Nephron progenitor cell (in vitro differentiated cells): ENCODE results near the gene COL6A1.
A peak's percentile ranks its signal among the peaks of the same experiment; 100 is the strongest.

Experiments used
- DNase-seq: peaks from one replicate; pipeline ENCODE4 v3.0.0; 2021
- H3K27ac Mint-ChIP-seq: 2 replicates; pipeline ENCODE4 v1.8.0; 2021; ENCODE audit warnings: mild to moderate bottlenecking, moderate library complexity, mixed read lengths
- H3K27me3 Mint-ChIP-seq: 2 replicates; pipeline ENCODE4 v1.8.0; 2021; ENCODE audit warnings: mild to moderate bottlenecking, low read depth, mixed read lengths; ENCODE audit not compliant: poor library complexity
- H3K36me3 Mint-ChIP-seq: 2 replicates; pipeline ENCODE4 v1.8.0; 2021; ENCODE audit warnings: low read depth, mixed read lengths
- H3K4me1 Mint-ChIP-seq: 2 replicates; pipeline ENCODE4 v1.8.0; 2021; ENCODE audit warnings: mixed read lengths
- H3K4me3 Mint-ChIP-seq: 2 replicates; pipeline ENCODE4 v1.8.0; 2021; ENCODE audit warnings: mild to moderate bottlenecking, moderate library complexity, mixed read lengths
- H3K9me3 Mint-ChIP-seq: 2 replicates; pipeline ENCODE4 v1.8.0; 2021; ENCODE audit warnings: mild to moderate bottlenecking, moderate library complexity, mixed read lengths
- CTCF ChIP-seq: fragments of 200-600 bp; sonication (generic); IDR thresholded peaks from 2 replicates; pipeline ENCODE4 v1.5.0; 2021; ENCODE audit warnings: antibody characterized with exemption

COL6A1 gene

DNA sequence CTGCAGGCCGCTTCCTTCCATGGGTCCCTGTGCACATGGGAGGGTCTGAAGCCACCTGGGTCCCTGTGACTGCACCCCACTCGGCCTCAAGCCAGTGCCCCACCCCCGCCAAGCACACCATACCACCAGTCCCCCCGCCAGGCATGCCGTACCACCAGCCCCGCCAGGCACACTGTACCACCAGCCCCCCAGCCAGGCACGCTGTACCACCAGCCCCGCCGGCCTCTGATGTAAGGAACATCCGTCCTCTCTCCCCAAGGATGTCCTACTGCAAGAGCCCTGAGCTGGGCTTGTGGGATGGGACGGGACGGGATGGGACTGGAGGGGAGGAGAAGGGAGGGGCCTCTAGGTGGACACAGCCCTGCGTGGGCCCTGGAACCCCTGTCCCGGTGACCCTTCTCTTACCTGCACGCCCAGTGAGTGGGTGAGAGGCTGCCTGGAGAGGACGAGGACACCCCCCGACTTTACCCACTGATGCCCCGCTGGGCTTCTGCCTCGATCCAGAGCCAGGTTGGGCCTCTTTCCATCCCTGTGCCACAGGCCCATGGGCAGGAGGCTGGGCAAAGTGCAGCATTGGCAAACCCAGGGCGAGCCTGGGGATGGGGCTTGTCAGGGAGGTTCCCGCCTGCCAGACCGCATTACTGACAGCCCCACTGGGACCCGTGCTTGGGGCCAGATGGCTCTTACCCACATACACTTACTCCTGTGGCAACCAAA is 40.8 kb upstream of the COL6A1 start:
- Mint-ChIP-seq H3K36me3 (no peaks in the 10 kb centered on the region), H3K27ac (no peak overlapping the region), H3K27me3 (peaks cover 22% of the 10 kb centered on the region), H3K4me1 (peaks cover 17% of the 10 kb centered on the region), H3K9me3 (no peaks in the 10 kb centered on the region), H3K4me3 (no peak overlapping the region)
- DNase-seq = no peak
- TF ChIP-seq CTCF = no peak

- no peak for DNase-seq
- no peaks in the 10 kb centered on the region for H3K9me3 Mint-ChIP-seq
- no peak overlapping the region for H3K27ac Mint-ChIP-seq
- H3K4me1 Mint-ChIP-seq = peaks cover 22% of the 10 kb centered on the region
- peaks cover 20% of the 10 kb centered on the region for H3K27me3 Mint-ChIP-seq
- no peak overlapping the region for H3K4me3 Mint-ChIP-seq
- no peak for TF ChIP-seq CTCF
- H3K36me3 Mint-ChIP-seq = no peaks in the 10 kb centered on the region
These were observed 40.2 kb upstream of the COL6A1 start for GRCh38 chr21:45941338-45941710.

DNA sequence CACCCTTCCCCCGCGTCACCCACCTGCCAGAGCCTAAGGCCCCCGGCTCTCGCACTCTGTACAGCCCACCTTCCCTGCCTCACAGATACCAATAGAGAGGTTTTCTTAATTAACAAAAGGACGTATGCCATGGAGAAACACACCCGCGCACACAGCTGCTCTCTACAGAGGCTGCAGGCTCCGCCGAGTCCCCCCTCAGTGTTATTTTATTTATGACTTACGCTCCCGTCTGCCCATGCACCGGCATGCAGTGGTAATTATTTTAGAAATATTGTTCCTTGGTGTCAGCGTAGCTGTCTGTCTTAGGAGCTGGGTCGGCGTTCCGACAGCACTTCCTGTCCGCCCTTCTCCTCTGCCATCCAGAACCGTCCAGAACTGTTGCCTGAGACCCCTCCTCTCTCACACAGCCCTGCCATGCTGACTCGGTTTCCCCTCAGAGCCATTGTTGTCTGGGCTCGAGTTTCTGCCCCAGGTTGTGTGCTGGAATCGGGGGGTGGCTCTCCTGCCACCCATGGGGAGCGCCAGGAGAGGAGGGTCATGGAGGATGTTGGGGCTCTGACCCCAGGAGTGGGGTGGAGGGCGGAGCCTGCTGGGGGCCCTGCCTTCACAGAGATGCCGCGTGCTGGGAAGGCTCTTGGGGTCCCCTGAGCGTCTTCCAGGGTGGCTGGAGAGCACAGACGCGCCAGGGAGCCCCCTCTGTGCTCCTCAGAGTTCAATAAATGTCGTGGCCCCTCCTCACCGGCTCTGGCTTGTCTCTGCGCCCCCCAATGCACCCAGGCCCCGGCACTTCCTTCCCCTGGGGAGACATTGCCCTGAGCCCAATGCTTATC is 39.6 kb upstream of the COL6A1 start:
- Mint-ChIP-seq H3K36me3 (no peaks in the 10 kb centered on the region), H3K4me3 (no peak overlapping the region), H3K4me1 (peaks cover 25% of the 10 kb centered on the region), H3K27ac (peak overlapping the region; percentile 12), H3K27me3 (peaks cover 21% of the 10 kb centered on the region), H3K9me3 (no peaks in the 10 kb centered on the region)
- TF ChIP-seq CTCF = no peak
- no peak for DNase-seq

DNA sequence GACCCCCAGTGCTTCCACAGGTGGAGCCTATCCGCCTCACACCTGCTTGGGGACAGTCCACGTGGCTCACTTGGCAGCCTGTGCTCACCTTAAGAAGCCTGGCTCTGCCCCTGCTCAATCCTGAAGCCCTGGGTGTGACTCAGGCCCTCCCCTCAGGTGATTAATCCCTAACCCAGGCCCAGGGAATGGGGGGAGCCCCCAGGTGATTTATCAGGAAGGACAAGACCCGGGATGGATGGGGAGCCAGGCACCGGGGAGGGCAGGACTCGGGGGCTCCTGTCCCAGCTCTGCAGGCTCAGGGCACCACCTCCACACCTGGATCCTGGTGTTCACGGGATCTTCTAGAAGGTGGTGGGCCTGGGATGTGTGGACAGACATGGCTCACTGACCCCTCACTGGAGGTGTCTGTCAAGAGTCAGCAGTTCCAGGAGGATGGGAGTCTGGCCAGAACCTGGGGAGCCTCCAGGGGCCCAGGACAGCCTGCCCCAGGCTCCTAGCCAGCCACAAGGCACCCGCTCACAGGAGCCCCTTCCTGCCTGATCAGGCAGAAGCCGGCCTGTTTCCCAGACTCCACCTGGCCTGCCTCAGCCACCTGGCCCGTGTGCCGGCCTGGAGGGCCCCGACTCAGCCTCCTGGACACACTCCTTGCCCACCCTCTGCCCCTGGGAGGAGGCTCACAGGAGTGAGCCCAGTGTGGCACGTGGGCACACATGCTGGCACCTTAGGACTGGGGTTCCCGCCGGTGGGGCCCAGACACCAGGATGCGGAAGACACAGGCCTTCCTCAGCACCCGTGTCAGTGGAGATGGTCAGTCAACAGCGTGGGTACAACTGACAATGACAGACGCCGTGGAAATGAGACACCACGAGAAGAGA is 38.6 kb upstream of the COL6A1 start:
- Mint-ChIP-seq H3K4me1 (peaks cover 25% of the 10 kb centered on the region), H3K36me3 (no peaks in the 10 kb centered on the region), H3K4me3 (no peak overlapping the region), H3K27me3 (peaks cover 20% of the 10 kb centered on the region), H3K27ac (no peak overlapping the region), H3K9me3 (no peaks in the 10 kb centered on the region)
- no peak for TF ChIP-seq CTCF
- no peak for DNase-seq

GRCh38 chr21:45943630-45944540 is 37.7 kb upstream of the COL6A1 start:
- Mint-ChIP-seq H3K27ac (no peak overlapping the region), H3K27me3 (peaks cover 16% of the 10 kb centered on the region), H3K4me1 (peaks cover 32% of the 10 kb centered on the region), H3K9me3 (no peaks in the 10 kb centered on the region), H3K36me3 (no peaks in the 10 kb centered on the region), H3K4me3 (no peak overlapping the region)
- no peak for TF ChIP-seq CTCF
- DNase-seq = no peak
